H1 (cell line): ENCODE data around the gene HNF4A. TPM values are rescaled to one million over a fixed set of nuclear protein-coding genes. Genes with fewer than 3 reads are reported as not detected.

Experiments used
- CTCF ChIA-PET: fragments of 300-600 bp; sonication (Branson Sonifier 250); formaldehyde crosslinking; loops from one replicate; lab custom pipeline; 2021; ENCODE audit not compliant: partially characterized antibody; lab: Charles Lee
- POLR2A ChIA-PET: fragments of 300-600 bp; sonication (Branson Sonifier 250); formaldehyde crosslinking; loops from one replicate; lab custom pipeline; 2021; ENCODE audit warnings: inconsistent platforms; ENCODE audit not compliant: partially characterized antibody; lab: Charles Lee
- DNase-seq, 2 experiments: peaks; one replicate each; pipeline versions ENCODE4 v3.0.0 to v3.0.0-alpha.2; 2010 to 2022; ENCODE audit warnings: low spot score in 2 of 2, low read depth in 1 of 2, mixed read lengths in 1 of 2
- FAIRE-seq: peaks from 2 replicates; lab custom pipeline; 2011; peaks lifted over from hg19 to GRCh38; lab: Jason Lieb, UNC
- H2AFZ ChIP-seq: 2 replicates; pipeline ENCODE4 v1.8.1; 2012; ENCODE audit warnings: low read length, inconsistent platforms
- H2AK5ac ChIP-seq: 2 replicates; pipeline ENCODE4 v1.6.1; 2013; ENCODE audit warnings: low read depth, low read length
- H2BK120ac ChIP-seq: replicated peaks from 2 replicates; pipeline ENCODE3; 2013; ENCODE audit warnings: low read depth, low read length, inconsistent platforms
- H2BK12ac ChIP-seq: 2 replicates; pipeline ENCODE4 v1.6.1; 2013; ENCODE audit warnings: low read depth, low read length
- H2BK15ac ChIP-seq: 2 replicates; pipeline ENCODE4 v1.6.1; 2013; ENCODE audit warnings: low read length
- H2BK20ac ChIP-seq: 2 replicates; pipeline ENCODE4 v1.6.1; 2013; ENCODE audit warnings: low read length
- H2BK5ac ChIP-seq: 2 replicates; pipeline ENCODE4 v1.6.1; 2013; ENCODE audit warnings: low read depth, low read length
- H3K14ac ChIP-seq: 2 replicates; pipeline ENCODE4 v1.6.1; 2013; ENCODE audit warnings: inconsistent platforms; ENCODE audit not compliant: insufficient read length
- H3K18ac ChIP-seq: 2 replicates; pipeline ENCODE4 v1.6.1; 2013; ENCODE audit warnings: low read length; ENCODE audit errors: extremely low read depth
- H3K23ac ChIP-seq: 2 replicates; pipeline ENCODE4 v1.6.1; 2013; ENCODE audit warnings: inconsistent platforms; ENCODE audit not compliant: insufficient read length
- H3K23me2 ChIP-seq: 2 replicates; pipeline ENCODE4 v1.6.1; 2013; ENCODE audit warnings: low read depth, low read length
- H3K27ac ChIP-seq: 2 replicates; pipeline ENCODE4 v1.6.1; 2011; ENCODE audit warnings: low read depth, low read length, inconsistent platforms
- H3K27me3 ChIP-seq, 4 experiments: replicated peaks in 1 of 4; 1 replicate in 1 of 4; 2 replicates in 3 of 4; pipeline versions ENCODE4 v1.6.1 to v1.8.1; 2011 to 2013; ENCODE audit warnings: low read length in 3 of 4, mild to moderate bottlenecking in 3 of 4, inconsistent platforms in 2 of 4, mixed read lengths in 2 of 4, moderate library complexity in 1 of 4; ENCODE audit not compliant: control insufficient read depth in 3 of 4, insufficient read depth in 3 of 4; ENCODE audit errors: extremely low read depth in 1 of 4
- H3K36me3 ChIP-seq, 4 experiments: 2 replicates each; pipeline versions ENCODE4 v1.6.1 to v1.8.1; 2011 to 2013; ENCODE audit warnings: mild to moderate bottlenecking in 4 of 4, low read length in 3 of 4, moderate library complexity in 2 of 4, control low read depth in 1 of 4, inconsistent platforms in 1 of 4; ENCODE audit not compliant: insufficient read depth in 4 of 4, control insufficient read depth in 2 of 4
- H3K4ac ChIP-seq: replicated peaks from 2 replicates; pipeline ENCODE3; 2013; ENCODE audit warnings: low read length, low read depth, mixed read lengths, inconsistent platforms; ENCODE audit not compliant: insufficient read length
- H3K4me1 ChIP-seq, 4 experiments: replicated peaks in 1 of 4; 1 replicate in 1 of 4; 2 replicates in 3 of 4; pipeline versions ENCODE4 v1.6.1 to v1.8.1; 2011 to 2013; ENCODE audit warnings: low read length in 3 of 4, inconsistent platforms in 2 of 4, mixed read lengths in 1 of 4; ENCODE audit not compliant: insufficient read depth in 4 of 4, control insufficient read depth in 3 of 4
- H3K4me2 ChIP-seq, 2 experiments: 2 replicates each; pipeline versions ENCODE4 v1.6.1 to v1.8.1; 2011 to 2013; ENCODE audit warnings: low read depth in 2 of 2, low read length in 2 of 2, control low read depth in 1 of 2, inconsistent platforms in 1 of 2, mild to moderate bottlenecking in 1 of 2; ENCODE audit not compliant: insufficient read depth in 1 of 2
- H3K4me3 ChIP-seq, 4 experiments: fragments of 200-600, 300-600 bp in 1 of 4; sonication (generic), shearing (Covaris generic), sonication (Bioruptor Twin) in 1 of 4; 2 replicates each; pipeline versions ENCODE4 v1.5.1 to v1.8.1; 2011 to 2016; ENCODE audit warnings: low read length in 4 of 4, low read depth in 3 of 4, control low read depth in 2 of 4, inconsistent platforms in 2 of 4, mild to moderate bottlenecking in 2 of 4, mixed read lengths in 1 of 4, moderate library complexity in 1 of 4; ENCODE audit not compliant: insufficient read depth in 2 of 4; ENCODE audit errors: extremely low read depth in 1 of 4
- H3K56ac ChIP-seq: replicated peaks from 2 replicates; pipeline ENCODE3; 2013; ENCODE audit warnings: low read depth, mild to moderate bottlenecking, mixed read lengths, low read length, inconsistent platforms; ENCODE audit not compliant: insufficient read length
- H3K79me1 ChIP-seq: 2 replicates; pipeline ENCODE4 v1.6.1; 2013; ENCODE audit warnings: low read depth, low read length, control low read depth
- H3K79me2 ChIP-seq, 2 experiments: 2 replicates each; pipeline versions ENCODE4 v1.6.1 to v1.8.1; 2012 to 2013; ENCODE audit warnings: low read length in 2 of 2, mild to moderate bottlenecking in 2 of 2, inconsistent platforms in 1 of 2; ENCODE audit not compliant: insufficient read depth in 2 of 2, control insufficient read depth in 1 of 2
- H3K9ac ChIP-seq, 4 experiments: replicated peaks in 1 of 4; 1 replicate in 1 of 4; 2 replicates in 3 of 4; pipeline versions ENCODE4 v1.6.1 to v1.8.1; 2011 to 2013; ENCODE audit warnings: low read depth in 3 of 4, low read length in 3 of 4, control low read depth in 2 of 4, mild to moderate bottlenecking in 2 of 4, moderate library complexity in 2 of 4, inconsistent platforms in 1 of 4; ENCODE audit errors: extremely low read depth in 1 of 4
- H3K9me3 ChIP-seq, 2 experiments: 2 replicates each; pipeline versions ENCODE4 v1.6.1 to v1.8.1; 2012 to 2013; ENCODE audit warnings: mild to moderate bottlenecking in 2 of 2, moderate library complexity in 2 of 2, control low read depth in 1 of 2, inconsistent platforms in 1 of 2, low read depth in 1 of 2, low read length in 1 of 2, mixed read lengths in 1 of 2; ENCODE audit not compliant: insufficient read depth in 2 of 2
- H4K20me1 ChIP-seq, 2 experiments: replicated peaks in 1 of 2; 2 replicates each; pipeline versions ENCODE3 to v1.8.1; 2011 to 2013; ENCODE audit warnings: inconsistent platforms in 2 of 2, low read length in 2 of 2, mild to moderate bottlenecking in 1 of 2; ENCODE audit not compliant: insufficient read depth in 2 of 2, control insufficient read depth in 1 of 2
- H4K5ac ChIP-seq: 2 replicates; pipeline ENCODE4 v1.6.1; 2013; ENCODE audit warnings: low read length, low read depth, mixed read lengths, inconsistent platforms; ENCODE audit not compliant: insufficient read length
- H4K8ac ChIP-seq: 2 replicates; pipeline ENCODE4 v1.8.0; 2013; ENCODE audit warnings: mild to moderate bottlenecking, moderate library complexity, low read length, inconsistent platforms; ENCODE audit not compliant: insufficient read depth; ENCODE audit errors: extremely low read depth
- H4K91ac ChIP-seq: replicated peaks from 2 replicates; pipeline ENCODE3; 2013; ENCODE audit warnings: low read length, mixed read lengths, inconsistent platforms; ENCODE audit not compliant: insufficient read length
- GTF2F1 ChIP-seq: IDR thresholded peaks from 2 replicates; pipeline ENCODE4 v1.6.1; 2012; ENCODE audit warnings: low read depth, low read length, improper control_type of control experiment, borderline replicate concordance
- HDAC6 ChIP-seq: IDR thresholded peaks from one replicate; pipeline ENCODE4 v1.7.1; 2012; ENCODE audit warnings: low read depth, mild to moderate bottlenecking, inconsistent platforms, low read length, moderate library complexity
- JUND ChIP-seq: IDR thresholded peaks from 2 replicates; pipeline ENCODE4 v1.6.1; 2011; ENCODE audit warnings: mild to moderate bottlenecking, improper control_type of control experiment, low read length
- KDM5A ChIP-seq: fragments of 200-600 bp; IDR thresholded peaks from 2 replicates; pipeline ENCODE4 v1.7.1; 2012; ENCODE audit warnings: mild to moderate bottlenecking, low read length, inconsistent platforms, mixed read lengths
- SP1 ChIP-seq: IDR thresholded peaks from 2 replicates; pipeline ENCODE4 v1.6.1; 2011; ENCODE audit warnings: low read depth, low read length
- TEAD4 ChIP-seq: IDR thresholded peaks from 2 replicates; pipeline ENCODE4 v1.6.1; 2012; ENCODE audit warnings: low read depth, low read length, inconsistent platforms, mixed read lengths
- WGBS, 2 experiments: shearing (Covaris generic) in 1 of 2; methylation state at CpG; one replicate each; pipeline versions ENCODE4 v1.1.6 to v1.1.7; 2013 to 2015; ENCODE audit warnings: low lambda C conversion rate in 2 of 2, mixed read lengths in 2 of 2, inconsistent platforms in 1 of 2, low coverage in 1 of 2, missing lambda C conversion rate in 1 of 2; ENCODE audit not compliant: insufficient replicate concordance in 2 of 2, insufficient coverage in 1 of 2, insufficient read length in 1 of 2; ENCODE audit errors: extremely low coverage in 1 of 2, missing lambda C conversion rate in 1 of 2; 5-methylcytosine and 5-hydroxymethylcytosine counted together
- polyA plus RNA-seq, 7 experiments: library from polyadenylated mRNA; depleted of rRNA in 3 of 7; stranded (reverse) in 5 of 7; unstranded in 2 of 7; fragments of >200 nt in 5 of 7; fragments of 200-250 nt in 2 of 7; gene quantifications; 1 replicate in 5 of 7; 2 replicates in 1 of 7; 4 replicates in 1 of 7; pipeline versions ENCODE4 v1.2.1 to v1.2.3, GENCODE V29; 2011 to 2013; ENCODE audit warnings: missing spikeins in 2 of 7, mixed read lengths in 2 of 7
- total RNA-seq: library from RNA; stranded (reverse); fragmentation: NEBNext Ultra II Directional; extraction: Animal tissue kit (Norgen Biotek cat#: 25700); gene quantifications from 2 replicates; pipeline ENCODE4 v1.2.1, GENCODE V29; 2021

Gene HNF4A
- total and polyA plus RNA-seq, 2 of the 8 experiments (the other 6 are each of a cell fraction or from before 2014, with no cell fraction given): 0.03 TPM; not detected in 1

GRCh38 chr20:44463466-44463865, 108.0 kb downstream of the HNF4A start:
- FAIRE-seq (no peak), DNase-seq (no peak)
- H2BK120ac ChIP-seq: no peak overlapping the region
- H3K14ac ChIP-seq: no peak overlapping the region
- H4K5ac ChIP-seq: no peak overlapping the region
- H3K27ac ChIP-seq: no peak overlapping the region
- H4K8ac ChIP-seq: no peak overlapping the region
- H3K18ac ChIP-seq: no peak overlapping the region
- H3K4me2 ChIP-seq: no peak overlapping the region
- ChIA-PET POLR2A (interaction anchor here (1.0 kb wide), 1 partner anchor 113 kb away, joined by 4 read pairs; no protein-coding TSS in a partner anchor), CTCF (interaction anchor here (0.7 to 1.6 kb wide), 4 partner anchors 14 to 347 kb away, joined by 3 to 5 read pairs (median 4); no protein-coding TSS in a partner anchor)
- WGBS, 2 experiments: 79% methylated on average over 5 of the region's 5 CpGs; no CpG with 5 or more reads in 1 of the 2 experiments
- H2AFZ ChIP-seq: no peak overlapping the region
- H4K91ac ChIP-seq: no peak overlapping the region
- H2BK15ac ChIP-seq: no peak overlapping the region
- H3K4me1 ChIP-seq: no peaks in the 10 kb centered on the region
- no peak overlapping the region for H2BK20ac ChIP-seq
- H2BK5ac ChIP-seq: no peak overlapping the region
- no peak overlapping the region for H2BK12ac ChIP-seq
- no peaks in the 10 kb centered on the region for H4K20me1 ChIP-seq
- no peaks in the 10 kb centered on the region for H3K27me3 ChIP-seq
- H3K9ac ChIP-seq: no peak overlapping the region
- H3K79me1 ChIP-seq: no peaks in the 10 kb centered on the region
- H3K4me3 ChIP-seq: no peak overlapping the region
- no peaks in the 10 kb centered on the region for H3K79me2 ChIP-seq
- H3K4ac ChIP-seq: no peak overlapping the region
- no peak overlapping the region for H3K56ac ChIP-seq
- no peak overlapping the region for H3K23ac ChIP-seq
- H3K9me3 ChIP-seq: no peaks in the 10 kb centered on the region
- 0 out of 2 replicates have a peak overlapping the region, but pooled peaks have one; percentile 75 for H2AK5ac ChIP-seq
- H3K36me3 ChIP-seq: no peaks in the 10 kb centered on the region
- no peaks in the 10 kb centered on the region for H3K23me2 ChIP-seq
- TF ChIP-seq GTF2F1 (no peak), SP1 (no peak), JUND (no peak), HDAC6 (no peak), TEAD4 (no peak), KDM5A (no peak)
